GM21825 (cell line): ENCODE measurements around the gene PTGFRN.
"Not testable (repeated sequence)": the region's sequence is repeated elsewhere in the genome, so short reads cannot be mapped to it uniquely, and the experiment has no call there.

ENCODE experiments used
- ATAC-seq: cut with Tn5 transposase; IDR thresholded peaks from one replicate; pipeline ENCODE4 v1.9.1; 2021; ENCODE audit warnings: mild to moderate bottlenecking, moderate library complexity; ENCODE audit not compliant: unreplicated experiment

PTGFRN gene

GRCh38 chr1:116909512-116910378 is at the start of gene PTGFRN:
Gene PTGFRN (plus strand): TSS chr1:116909916. CDS start chr1:116910204, 288 bp downstream.
- ATAC-seq, result no peak

GRCh38 chr1:116860167-116860566 is 49.5 kb upstream of the PTGFRN start:
- not testable (repeated sequence) for ATAC-seq

GRCh38 chr1:116861137-116861536 is 48.6 kb upstream of the PTGFRN start:
- ATAC-seq, result no peak

GRCh38 chr1:116863031-116863430 is 46.7 kb upstream of the PTGFRN start:
- not testable (repeated sequence) for ATAC-seq

GRCh38 chr1:116866478-116866877 is 43.2 kb upstream of the PTGFRN start:
- not testable (repeated sequence) for ATAC-seq

GRCh38 chr1:116868385-116868784 is 41.3 kb upstream of the PTGFRN start:
- ATAC-seq, result no peak

GRCh38 chr1:116869611-116870010 is 40.1 kb upstream of the PTGFRN start:
- ATAC-seq, result no peak

- no peak for ATAC-seq
Measured at GRCh38 chr1:116870300-116870699, 39.4 kb upstream of the PTGFRN start.

GRCh38 chr1:116871779-116872146 is 38.0 kb upstream of the PTGFRN start:
- ATAC-seq, result no peak

GRCh38 chr1:116873680-116874271 is 35.9 kb upstream of the PTGFRN start:
- no peak for ATAC-seq

GRCh38 chr1:116874733-116875249 is 34.9 kb upstream of the PTGFRN start:
- ATAC-seq, result no peak

GRCh38 chr1:116875391-116875790 is 34.3 kb upstream of the PTGFRN start:
- no peak for ATAC-seq

GRCh38 chr1:116875946-116876345 is 33.8 kb upstream of the PTGFRN start:
- not testable (repeated sequence) for ATAC-seq

- no peak for ATAC-seq
Measured at GRCh38 chr1:116877141-116877818, 32.4 kb upstream of the PTGFRN start.

- ATAC-seq, result no peak
Measured at GRCh38 chr1:116878804-116879477, 30.8 kb upstream of the PTGFRN start.

- ATAC-seq, result no peak
Measured at GRCh38 chr1:116879478-116880133, 30.1 kb upstream of the PTGFRN start.

- ATAC-seq, result no peak
Measured at GRCh38 chr1:116880917-116881316, 28.8 kb upstream of the PTGFRN start.

- ATAC-seq, result no peak
Measured at GRCh38 chr1:116881879-116882520, 27.7 kb upstream of the PTGFRN start.

GRCh38 chr1:116882866-116883265 is 26.9 kb upstream of the PTGFRN start:
- no peak for ATAC-seq

GRCh38 chr1:116886291-116886878 is 23.3 kb upstream of the PTGFRN start:
- no peak for ATAC-seq
